SU-DHL-6 (cell line): Measurements from ENCODE around the gene NEU4.

ENCODE experiments used
- H2AFZ ChIP-seq: fragments of 200-600 bp; sonication (generic); 2 replicates; pipeline ENCODE4 v1.6.1; 2014; ENCODE audit warnings: low read depth, mild to moderate bottlenecking, moderate library complexity, mixed read lengths, antibody characterized with exemption, low read length; ENCODE audit not compliant: severe bottlenecking
- H3F3A ChIP-seq: fragments of 200-600 bp; shearing (Covaris generic); 2 replicates; pipeline ENCODE4 v1.6.0; 2016; ENCODE audit warnings: antibody characterized with exemption, mild to moderate bottlenecking; ENCODE audit not compliant: insufficient read depth
- H3K27ac ChIP-seq: fragments of 200-600 bp; sonication (generic); 2 replicates; pipeline ENCODE4 v1.5.1; 2016; ENCODE audit warnings: low read depth, mild to moderate bottlenecking, low read length, moderate library complexity, mixed read lengths
- H3K27me3 ChIP-seq: fragments of 200-600 bp; sonication (generic), shearing (Covaris generic); 2 replicates; pipeline ENCODE4 v1.6.0; 2014; ENCODE audit warnings: mild to moderate bottlenecking, low read length
- H3K36me3 ChIP-seq: fragments of 200-600 bp; sonication (generic); 2 replicates; pipeline ENCODE4 v1.6.1; 2014; ENCODE audit warnings: mild to moderate bottlenecking, low read length, mixed read lengths
- H3K4me2 ChIP-seq: fragments of 300-600, 200-600 bp; shearing (Covaris generic), sonication (generic); 2 replicates; pipeline ENCODE4 v1.6.0; 2014; ENCODE audit warnings: low read length, low read depth, mild to moderate bottlenecking; ENCODE audit not compliant: poor library complexity, severe bottlenecking
- H3K4me3 ChIP-seq: fragments of 200-600 bp; sonication (generic); 2 replicates; pipeline ENCODE4 v1.5.1; 2014; ENCODE audit warnings: antibody characterized with exemption, low read length, mild to moderate bottlenecking, mixed read lengths; ENCODE audit not compliant: insufficient read depth, poor library complexity, severe bottlenecking
- H3K79me2 ChIP-seq: fragments of 200-600 bp; sonication (generic); 2 replicates; pipeline ENCODE4 v1.6.1; 2014; ENCODE audit warnings: mild to moderate bottlenecking, low read length, moderate library complexity; ENCODE audit not compliant: insufficient read depth
- H3K9ac ChIP-seq: fragments of 200-600 bp; sonication (generic); 2 replicates; pipeline ENCODE4 v1.7.0; 2014; ENCODE audit warnings: mild to moderate bottlenecking, low read length
- H3K9me2 ChIP-seq: fragments of 200-600 bp; sonication (generic); replicated peaks from 2 replicates; pipeline ENCODE4 v1.6.1; 2014; ENCODE audit warnings: low read length; ENCODE audit not compliant: insufficient read depth
- H3K9me3 ChIP-seq: fragments of 200-600 bp; sonication (generic); 2 replicates; pipeline ENCODE4 v1.6.1; 2014; ENCODE audit warnings: low read length, mixed read lengths; ENCODE audit not compliant: insufficient read depth
- H4K20me1 ChIP-seq: fragments of 200-600 bp; sonication (generic); 2 replicates; pipeline ENCODE4 v1.6.1; 2014; ENCODE audit warnings: low read depth, mild to moderate bottlenecking, antibody characterized with exemption, low read length, moderate library complexity, mixed read lengths
- EZH2phosphoT487 ChIP-seq: fragments of 200-600 bp; sonication (generic), shearing (Covaris generic); conservative IDR thresholded peaks from 2 replicates; pipeline ENCODE4 v1.6.1; 2018; ENCODE audit warnings: mild to moderate bottlenecking, antibody characterized with exemption, low read length, moderate library complexity, mixed read lengths
- TF ChIP-seq, protein P1 (sequence below): fragments of 200-600 bp; sonication (generic); IDR thresholded peaks from one replicate; pipeline ENCODE4 v1.5.1; 2017; ENCODE audit warnings: antibody characterized with exemption, mild to moderate bottlenecking, low read length, moderate library complexity; ENCODE audit not compliant: insufficient read depth, poor library complexity, severe bottlenecking

Gene NEU4

DNA sequence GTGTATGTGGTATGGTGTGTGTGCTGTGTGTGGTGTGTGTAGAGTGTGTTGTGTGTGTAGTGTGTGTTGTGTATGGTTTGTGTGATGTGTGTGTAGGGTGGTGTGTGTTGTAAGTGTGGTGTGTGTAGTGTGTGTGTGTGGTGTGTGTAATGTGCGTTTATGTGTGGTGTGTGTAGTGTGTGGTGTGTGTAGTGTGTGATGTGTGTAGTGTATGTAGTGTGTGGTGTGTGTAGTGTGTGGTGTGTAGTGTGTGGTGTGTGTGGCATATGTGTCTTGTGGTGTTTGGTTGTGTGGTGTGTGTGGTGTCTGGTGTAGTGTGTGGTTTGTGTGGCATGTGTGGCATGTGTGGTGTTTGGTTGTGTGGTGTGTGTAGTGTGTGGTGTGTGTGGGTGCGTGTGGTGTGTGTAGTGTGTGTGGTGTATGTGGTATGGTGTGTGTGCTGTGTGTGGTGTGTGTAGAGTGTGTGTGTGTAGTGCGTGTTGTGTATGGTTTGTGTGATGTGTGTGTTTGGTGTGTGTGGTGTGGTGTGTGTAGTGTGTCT lies 56.5 kb downstream of the NEU4 start:
- TF ChIP-seq, protein P1, sequence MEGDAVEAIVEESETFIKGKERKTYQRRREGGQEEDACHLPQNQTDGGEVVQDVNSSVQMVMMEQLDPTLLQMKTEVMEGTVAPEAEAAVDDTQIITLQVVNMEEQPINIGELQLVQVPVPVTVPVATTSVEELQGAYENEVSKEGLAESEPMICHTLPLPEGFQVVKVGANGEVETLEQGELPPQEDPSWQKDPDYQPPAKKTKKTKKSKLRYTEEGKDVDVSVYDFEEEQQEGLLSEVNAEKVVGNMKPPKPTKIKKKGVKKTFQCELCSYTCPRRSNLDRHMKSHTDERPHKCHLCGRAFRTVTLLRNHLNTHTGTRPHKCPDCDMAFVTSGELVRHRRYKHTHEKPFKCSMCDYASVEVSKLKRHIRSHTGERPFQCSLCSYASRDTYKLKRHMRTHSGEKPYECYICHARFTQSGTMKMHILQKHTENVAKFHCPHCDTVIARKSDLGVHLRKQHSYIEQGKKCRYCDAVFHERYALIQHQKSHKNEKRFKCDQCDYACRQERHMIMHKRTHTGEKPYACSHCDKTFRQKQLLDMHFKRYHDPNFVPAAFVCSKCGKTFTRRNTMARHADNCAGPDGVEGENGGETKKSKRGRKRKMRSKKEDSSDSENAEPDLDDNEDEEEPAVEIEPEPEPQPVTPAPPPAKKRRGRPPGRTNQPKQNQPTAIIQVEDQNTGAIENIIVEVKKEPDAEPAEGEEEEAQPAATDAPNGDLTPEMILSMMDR, result no peak
- TF ChIP-seq EZH2phosphoT487, result no peak
- Histone ChIP-seq H3K27ac (no peak overlapping the region), H3K9me2 (no peaks in the 10 kb centered on the region), H2AFZ (no peak overlapping the region), H3K9ac (no peak overlapping the region), H3K27me3 (no peaks in the 10 kb centered on the region), H4K20me1 (no peaks in the 10 kb centered on the region), H3K4me2 (no peak overlapping the region), H3K9me3 (peaks cover 13% of the 10 kb centered on the region; the same call in 1 of the 2 replicates), H3F3A (peaks cover 7% of the 10 kb centered on the region; the same call in 1 of the 2 replicates), H3K4me3 (no peak overlapping the region), H3K79me2 (no peaks in the 10 kb centered on the region), H3K36me3 (no peaks in the 10 kb centered on the region)

DNA sequence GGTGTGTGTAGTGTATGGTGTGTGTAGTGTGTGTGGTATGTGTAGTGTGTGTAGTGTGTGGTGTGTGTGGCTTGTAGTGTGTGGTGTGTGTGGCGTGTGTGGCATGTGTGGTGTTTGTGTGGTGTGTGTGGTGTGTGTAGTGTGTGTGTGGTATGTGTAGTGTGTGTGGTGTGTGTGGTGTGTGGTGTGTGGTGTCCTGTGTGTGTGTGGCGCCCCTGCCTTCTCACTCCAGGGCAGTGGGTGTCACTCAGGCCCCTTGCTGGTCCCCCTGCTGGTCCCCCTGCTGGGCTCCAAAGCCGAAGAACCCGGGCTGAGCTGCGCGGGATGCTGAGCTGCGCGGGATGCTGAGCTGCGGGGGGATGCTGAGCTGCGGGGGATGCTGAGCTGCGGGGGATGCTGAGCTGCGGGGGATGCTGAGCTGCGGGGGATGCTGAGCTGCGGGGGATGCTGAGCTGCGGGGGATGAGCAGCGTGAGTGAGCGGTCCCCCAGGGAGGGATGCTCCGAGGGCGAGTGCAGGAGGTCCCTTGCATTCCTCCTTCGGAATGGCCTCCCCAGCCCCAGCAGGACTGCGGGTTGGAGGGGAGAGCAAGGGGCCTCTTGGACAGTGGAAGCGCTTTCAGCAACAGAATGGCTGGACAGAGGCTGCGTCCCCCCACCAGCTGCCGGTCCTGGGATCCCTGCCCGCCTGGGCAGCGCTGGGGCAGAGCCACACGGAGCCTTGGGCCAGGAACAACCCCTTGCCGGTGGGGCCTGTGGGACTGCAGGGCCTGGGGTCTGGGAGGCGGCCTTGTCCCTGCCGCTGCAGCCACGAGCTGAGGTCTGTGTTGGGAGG lies 57.2 kb downstream of the NEU4 start:
- Histone ChIP-seq H3K27me3 (no peaks in the 10 kb centered on the region), H3K9me3 (peaks cover 13% of the 10 kb centered on the region; the same call in 1 of the 2 replicates), H3K4me3 (no peak overlapping the region), H3F3A (peaks cover 7% of the 10 kb centered on the region; the same call in 1 of the 2 replicates), H2AFZ (no peak overlapping the region), H3K4me2 (no peak overlapping the region), H3K9me2 (no peaks in the 10 kb centered on the region), H3K36me3 (no peaks in the 10 kb centered on the region), H3K27ac (no peak overlapping the region), H3K9ac (no peak overlapping the region), H3K79me2 (no peaks in the 10 kb centered on the region), H4K20me1 (no peaks in the 10 kb centered on the region)
- no peak for TF ChIP-seq EZH2phosphoT487
- TF ChIP-seq, protein P1, result no peak
